GM10248 (cell line): Measurements from ENCODE around the gene HKDC1.
"Not testable (repeated sequence)": the region's sequence is repeated elsewhere in the genome, so short reads cannot be mapped to it uniquely, and the experiment has no call there.

Experiments used
- CTCF ChIA-PET: fragments of 300-600 bp; sonication (Branson Sonifier 250); formaldehyde crosslinking; extraction: SDS; loops from one replicate; lab custom pipeline; 2021; ENCODE audit warnings: antibody characterized with exemption; lab: Yijun Ruan, JAX
- POLR2A ChIA-PET: fragments of 350-650 bp; sonication (Branson Sonifier 250); formaldehyde crosslinking; extraction: SDS; loops from one replicate; lab custom pipeline; 2020; ENCODE audit warnings: antibody characterized with exemption; lab: Yijun Ruan, JAX
- DNase-seq: peaks from one replicate; pipeline ENCODE4 v3.0.0; 2012; ENCODE audit errors: extremely low spot score
- TF ChIP-seq, protein P1 (sequence below): IDR thresholded peaks from 2 replicates; pipeline ENCODE4 v1.5.1; 2012; ENCODE audit warnings: mild to moderate bottlenecking, low read depth; ENCODE audit errors: extremely low read depth, missing control alignments, control extremely low read depth

HKDC1 gene

DNA sequence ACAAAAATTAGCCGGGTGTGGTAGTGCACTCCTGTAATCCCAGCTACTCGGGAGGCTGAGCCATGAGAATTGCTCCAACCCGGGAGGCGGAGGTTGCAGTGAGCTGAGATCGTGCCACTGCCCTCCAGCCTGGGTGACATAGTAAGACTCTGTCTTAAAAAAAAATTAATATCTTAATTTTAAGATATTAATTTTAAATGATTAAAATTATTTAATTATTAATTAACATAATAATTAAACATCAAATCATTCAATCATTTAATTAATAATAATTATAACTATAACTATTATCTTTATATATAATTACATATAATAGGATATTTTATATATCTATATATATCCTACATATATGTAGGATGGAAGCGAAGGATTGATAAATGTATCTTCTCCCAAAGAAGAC, 56.4 kb downstream of the HKDC1 start:
- CTCF ChIA-PET = no interaction called here
- TF ChIP-seq, protein P1, sequence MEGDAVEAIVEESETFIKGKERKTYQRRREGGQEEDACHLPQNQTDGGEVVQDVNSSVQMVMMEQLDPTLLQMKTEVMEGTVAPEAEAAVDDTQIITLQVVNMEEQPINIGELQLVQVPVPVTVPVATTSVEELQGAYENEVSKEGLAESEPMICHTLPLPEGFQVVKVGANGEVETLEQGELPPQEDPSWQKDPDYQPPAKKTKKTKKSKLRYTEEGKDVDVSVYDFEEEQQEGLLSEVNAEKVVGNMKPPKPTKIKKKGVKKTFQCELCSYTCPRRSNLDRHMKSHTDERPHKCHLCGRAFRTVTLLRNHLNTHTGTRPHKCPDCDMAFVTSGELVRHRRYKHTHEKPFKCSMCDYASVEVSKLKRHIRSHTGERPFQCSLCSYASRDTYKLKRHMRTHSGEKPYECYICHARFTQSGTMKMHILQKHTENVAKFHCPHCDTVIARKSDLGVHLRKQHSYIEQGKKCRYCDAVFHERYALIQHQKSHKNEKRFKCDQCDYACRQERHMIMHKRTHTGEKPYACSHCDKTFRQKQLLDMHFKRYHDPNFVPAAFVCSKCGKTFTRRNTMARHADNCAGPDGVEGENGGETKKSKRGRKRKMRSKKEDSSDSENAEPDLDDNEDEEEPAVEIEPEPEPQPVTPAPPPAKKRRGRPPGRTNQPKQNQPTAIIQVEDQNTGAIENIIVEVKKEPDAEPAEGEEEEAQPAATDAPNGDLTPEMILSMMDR = no peak
- DNase-seq = no peak
- POLR2A ChIA-PET = no interaction called here

DNA sequence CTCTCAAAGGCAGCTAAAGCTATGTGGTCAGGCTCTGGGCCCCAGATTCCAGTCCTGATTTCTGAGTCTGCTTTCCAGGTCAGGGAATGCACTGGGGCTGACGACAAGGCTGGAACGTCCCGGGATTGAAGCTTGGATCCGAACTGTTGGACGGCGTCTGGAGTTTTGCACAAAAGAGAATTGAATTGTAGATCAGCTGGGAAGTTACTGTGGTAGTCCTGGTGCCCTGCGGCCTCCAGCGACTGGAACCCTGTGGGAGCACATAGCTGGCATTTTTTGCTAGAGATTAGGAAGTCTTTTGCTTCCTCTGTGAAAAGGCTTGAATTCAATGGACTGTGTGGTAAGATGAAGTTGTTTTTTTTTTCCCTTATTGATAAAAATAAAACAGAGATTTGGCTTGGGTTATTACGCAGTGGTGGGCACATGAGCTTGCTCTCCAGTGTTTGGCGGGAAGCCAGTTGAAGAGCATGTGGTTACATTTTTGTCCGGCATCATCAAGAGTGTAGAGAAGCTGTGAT, 58.4 kb downstream of the HKDC1 start, which contains the start of gene HK1:
Gene HK1 (plus strand): TSS at position 51 of the 518 bp plus-strand sequence.
- TF ChIP-seq, protein P1 = no peak
- ChIA-PET CTCF (interaction anchor here (0.8 to 2.3 kb wide), 6 partner anchors 9 to 130 kb away, joined by 3 to 6 read pairs (median 6); no protein-coding TSS in a partner anchor), POLR2A (no interaction called here)
- DNase-seq = no peak

DNA sequence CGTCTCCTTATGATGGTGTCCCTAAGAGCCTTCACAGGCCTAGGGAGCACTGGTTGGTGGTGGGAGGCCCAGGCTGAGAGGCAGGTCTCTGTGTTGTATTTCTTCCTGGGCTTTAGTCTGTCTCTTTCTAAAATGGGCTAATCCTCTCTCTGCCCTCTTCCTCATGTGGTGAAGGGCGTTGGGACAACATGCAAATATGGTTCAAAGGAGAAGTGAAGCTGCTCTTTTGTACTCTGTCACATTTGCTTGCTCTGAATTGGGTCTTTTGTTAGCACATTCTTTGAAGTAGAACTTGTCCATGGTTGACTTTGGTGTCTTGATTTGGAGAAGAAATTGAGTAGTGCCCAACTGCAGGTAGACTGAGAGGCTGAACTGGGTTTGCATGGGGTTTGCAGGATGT, 59.0 kb downstream of the HKDC1 start:
- ChIA-PET CTCF (interaction anchor here (1.7 to 2.3 kb wide), 3 partner anchors 10 to 129 kb away, joined by 5 to 6 read pairs (median 6); no protein-coding TSS in a partner anchor), POLR2A (no interaction called here)
- TF ChIP-seq, protein P1 = no peak
- DNase-seq = no peak

DNA sequence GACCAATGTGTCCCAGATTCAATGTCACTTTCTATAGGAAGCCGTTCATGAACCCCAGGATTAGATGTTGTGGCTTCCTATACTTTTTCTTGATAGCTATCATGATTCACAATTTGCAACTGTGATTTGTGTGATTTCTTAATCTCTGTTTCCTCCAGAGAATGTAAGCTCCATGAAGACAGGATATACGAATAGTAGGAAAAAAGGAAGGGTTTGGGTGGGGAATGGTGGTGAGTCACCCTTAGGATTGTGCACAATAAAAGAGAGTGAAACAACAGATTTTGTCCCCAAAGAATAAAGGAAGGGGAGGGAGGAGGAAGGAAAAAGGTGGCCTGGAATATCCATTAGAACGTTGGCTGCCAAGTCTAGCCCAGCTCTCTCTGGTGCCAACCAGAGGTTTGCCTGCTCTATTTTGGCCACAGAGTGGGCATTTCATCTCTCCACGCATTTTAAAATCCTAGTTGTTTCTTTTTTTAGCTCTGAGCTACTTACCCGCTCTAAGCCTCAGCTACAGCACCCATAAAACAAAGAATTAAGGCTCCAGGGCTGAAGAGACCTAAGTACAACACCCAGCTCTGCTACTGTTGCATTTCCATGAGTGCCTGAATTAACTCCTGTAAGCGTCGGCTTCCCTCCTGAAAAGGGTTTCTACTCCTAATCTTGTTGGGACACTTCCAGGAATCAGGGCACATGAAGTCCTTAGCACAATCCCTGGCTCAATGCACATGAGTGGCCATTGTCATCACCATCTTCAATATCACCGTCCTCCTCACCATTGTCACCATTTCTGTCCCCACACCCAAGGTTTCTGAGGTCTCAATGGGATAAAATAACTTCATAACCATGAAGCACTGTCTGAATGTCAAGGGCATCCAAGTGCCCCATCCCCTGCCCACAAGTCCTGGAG, 61.6 kb downstream of the HKDC1 start:
- ChIA-PET POLR2A (no interaction called here), CTCF (interaction anchor here (0.8 to 1.4 kb wide), 3 partner anchors 10 to 29 kb away, joined by 3 to 5 read pairs (median 3); no protein-coding TSS in a partner anchor)
- no peak for DNase-seq
- TF ChIP-seq, protein P1 = no peak

DNA sequence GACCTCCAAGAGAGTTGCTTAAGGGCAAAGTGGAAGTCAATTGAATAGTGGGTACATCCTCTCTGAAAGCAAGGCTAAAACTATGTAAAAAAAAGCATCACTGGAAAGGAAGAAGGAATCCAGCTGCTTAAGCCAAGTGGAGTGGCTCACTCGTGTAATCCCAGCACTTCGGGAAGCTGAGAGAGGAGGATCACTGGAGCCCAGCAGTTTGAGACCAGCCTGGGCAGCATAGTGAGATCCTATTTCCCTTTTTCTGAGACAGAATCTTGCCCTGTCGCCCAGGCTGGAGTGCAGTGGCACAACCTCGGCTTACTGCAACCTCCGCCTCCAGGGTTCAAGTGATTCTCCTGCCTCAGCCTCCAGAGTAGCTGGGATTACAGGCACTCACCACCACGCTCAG, 64.3 kb downstream of the HKDC1 start:
- CTCF ChIA-PET = interaction anchor here (1.3 to 1.4 kb wide), 2 partner anchors 10 to 120 kb away, joined by 3 read pairs; no protein-coding TSS in a partner anchor
- DNase-seq, POLR2A ChIA-PET: not testable (repeated sequence)

DNA sequence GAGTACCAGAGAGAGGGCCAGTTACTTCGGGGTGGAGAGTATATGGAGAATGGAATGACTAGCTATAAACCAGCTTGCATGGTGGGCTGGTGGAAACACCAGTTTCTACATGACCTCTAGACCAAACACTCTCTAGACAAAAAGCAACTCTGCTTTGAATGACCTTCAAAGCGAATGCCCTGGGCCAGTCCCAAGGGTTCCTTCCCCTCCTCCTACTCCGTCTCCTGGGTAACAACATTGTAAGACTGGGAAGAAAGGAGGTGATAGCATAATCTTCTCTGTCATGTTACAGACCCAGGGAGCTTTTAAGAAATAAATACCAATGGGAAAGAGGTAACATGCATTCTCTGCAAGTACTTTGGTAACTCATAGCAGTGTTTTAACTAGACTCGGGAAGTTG, 65.6 kb downstream of the HKDC1 start:
- DNase-seq = no peak
- TF ChIP-seq, protein P1 = no peak
- POLR2A ChIA-PET = no interaction called here
- CTCF ChIA-PET = interaction anchor here (0.9 kb wide), 1 partner anchor 19 kb away, joined by 3 read pairs; no protein-coding TSS in a partner anchor

DNA sequence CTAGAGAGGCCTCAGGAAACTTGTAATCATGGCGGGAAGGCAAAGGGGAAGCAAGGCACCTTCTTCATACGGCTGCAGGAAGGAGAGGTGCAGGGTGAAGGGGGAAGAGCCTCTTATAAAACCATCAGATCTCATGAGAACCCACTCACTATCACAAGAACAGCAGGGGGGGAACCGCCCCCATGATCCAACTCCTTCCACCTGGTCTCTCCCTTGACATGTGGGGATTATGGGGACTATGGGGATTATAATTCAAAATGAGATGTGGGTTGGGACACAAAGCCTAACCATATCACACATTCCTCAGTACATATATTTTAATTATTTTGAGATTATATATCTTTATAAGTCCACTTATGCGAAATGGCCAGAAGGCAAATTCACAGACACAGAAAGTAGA, 67.0 kb downstream of the HKDC1 start:
- ChIA-PET CTCF (interaction anchor here (1.2 kb wide), 1 partner anchor 9 kb away, joined by 3 read pairs; the partner anchor contains the start of gene HK1), POLR2A (no interaction called here)
- no peak for DNase-seq
- TF ChIP-seq, protein P1 = no peak
